Type B pancreatic cell (in vitro differentiated cells): ENCODE results near the gene TMEM198. TPM values are rescaled to one million over a fixed set of nuclear protein-coding genes. Genes with fewer than 3 reads are reported as not detected.
A peak's percentile ranks its signal among the peaks of the same experiment; 100 is the strongest.

ENCODE experiments used
- DNase-seq: peaks from one replicate; pipeline ENCODE4 v3.0.0; 2021; ENCODE audit warnings: mixed read lengths; ENCODE audit not compliant: unreplicated experiment; ENCODE audit errors: extremely low spot score
- H3K27ac Mint-ChIP-seq: 2 replicates; pipeline ENCODE4 v1.8.0; 2021; ENCODE audit warnings: mild to moderate bottlenecking, mixed read lengths
- H3K27me3 Mint-ChIP-seq: 2 replicates; pipeline ENCODE4 v1.8.0; 2021; ENCODE audit warnings: mixed read lengths
- H3K36me3 Mint-ChIP-seq: 2 replicates; pipeline ENCODE4 v1.8.0; 2021; ENCODE audit warnings: mixed read lengths
- H3K4me1 Mint-ChIP-seq: one replicate; pipeline ENCODE4 v1.8.0; 2021; ENCODE audit warnings: mixed read lengths; ENCODE audit not compliant: unreplicated experiment
- H3K4me3 Mint-ChIP-seq: 2 replicates; pipeline ENCODE4 v1.8.0; 2021; ENCODE audit warnings: mild to moderate bottlenecking, mixed read lengths
- H3K9me3 Mint-ChIP-seq: 2 replicates; pipeline ENCODE4 v1.8.0; 2021; ENCODE audit warnings: mixed read lengths
- CTCF ChIP-seq: fragments of 200-600 bp; sonication (generic); conservative IDR thresholded peaks from 2 replicates; pipeline ENCODE4 v1.5.0; 2021; ENCODE audit warnings: antibody characterized with exemption, mild to moderate bottlenecking
- total RNA-seq: library from RNA; stranded (reverse); gene quantifications from 2 replicates; pipeline ENCODE4 v1.2.1, GENCODE V29; 2021; ENCODE audit warnings: low replicate concordance

TMEM198 gene
- total RNA-seq, 1 donor from 2014 or later, result 7.8 TPM

- Mint-ChIP-seq H3K9me3 (no peaks in the 10 kb centered on the region), H3K36me3 (no peaks in the 10 kb centered on the region), H3K4me3 (no peak overlapping the region), H3K27ac (no peak overlapping the region), H3K4me1 (peaks cover 20% of the 10 kb centered on the region), H3K27me3 (peaks cover 3% of the 10 kb centered on the region)
- TF ChIP-seq CTCF, result no peak
- DNase-seq, result no peak
Observed at GRCh38 chr2:219581346-219581745, 37.5 kb downstream of the TMEM198 start.

GRCh38 chr2:219591091-219591490 lies 47.3 kb downstream of the TMEM198 start:
- DNase-seq, result no peak
- Mint-ChIP-seq H3K36me3 (no peaks in the 10 kb centered on the region), H3K9me3 (no peaks in the 10 kb centered on the region), H3K4me3 (no peak overlapping the region), H3K27me3 (peaks cover 7% of the 10 kb centered on the region), H3K27ac (no peak overlapping the region), H3K4me1 (peaks cover 25% of the 10 kb centered on the region)
- no peak for TF ChIP-seq CTCF

- Mint-ChIP-seq H3K4me1 (peaks cover 33% of the 10 kb centered on the region), H3K27ac (peak overlapping the region; percentile 21), H3K36me3 (no peaks in the 10 kb centered on the region), H3K9me3 (no peaks in the 10 kb centered on the region), H3K27me3 (peaks cover 3% of the 10 kb centered on the region), H3K4me3 (no peak overlapping the region)
- TF ChIP-seq CTCF, result no peak
- no peak for DNase-seq
Observed at GRCh38 chr2:219592736-219593135, 48.9 kb downstream of the TMEM198 start.

GRCh38 chr2:219593154-219593553 lies 49.3 kb downstream of the TMEM198 start:
- no peaks in the 10 kb centered on the region for H3K9me3 Mint-ChIP-seq
- no peak for TF ChIP-seq CTCF
- H3K4me1 Mint-ChIP-seq, result peaks cover 34% of the 10 kb centered on the region
- no peaks in the 10 kb centered on the region for H3K36me3 Mint-ChIP-seq
- H3K27ac Mint-ChIP-seq, result peak overlapping the region; percentile 21
- no peak for DNase-seq
- H3K4me3 Mint-ChIP-seq, result no peak overlapping the region
- peaks cover 3% of the 10 kb centered on the region for H3K27me3 Mint-ChIP-seq

GRCh38 chr2:219595256-219595655 lies 51.4 kb downstream of the TMEM198 start:
- Mint-ChIP-seq H3K9me3 (no peaks in the 10 kb centered on the region), H3K4me3 (peak overlapping the region; percentile 98), H3K27ac (peak overlapping the region; percentile 89), H3K4me1 (peaks cover 41% of the 10 kb centered on the region), H3K36me3 (no peaks in the 10 kb centered on the region), H3K27me3 (peaks cover 3% of the 10 kb centered on the region)
- peak; percentile 43 for TF ChIP-seq CTCF
- no peak for DNase-seq
